Fibroblast of skin of right biceps (primary cell): ENCODE results near the gene CNR2.
A peak's percentile ranks its signal among the peaks of the same experiment; 100 is the strongest.
"Not testable (repeated sequence)": the region's sequence is repeated elsewhere in the genome, so short reads cannot be mapped to it uniquely, and the experiment has no call there.

ENCODE experiments used
- DNase-seq: peaks from one replicate; pipeline ENCODE4 v3.0.0-alpha.2; 2013

CNR2 gene

DNA sequence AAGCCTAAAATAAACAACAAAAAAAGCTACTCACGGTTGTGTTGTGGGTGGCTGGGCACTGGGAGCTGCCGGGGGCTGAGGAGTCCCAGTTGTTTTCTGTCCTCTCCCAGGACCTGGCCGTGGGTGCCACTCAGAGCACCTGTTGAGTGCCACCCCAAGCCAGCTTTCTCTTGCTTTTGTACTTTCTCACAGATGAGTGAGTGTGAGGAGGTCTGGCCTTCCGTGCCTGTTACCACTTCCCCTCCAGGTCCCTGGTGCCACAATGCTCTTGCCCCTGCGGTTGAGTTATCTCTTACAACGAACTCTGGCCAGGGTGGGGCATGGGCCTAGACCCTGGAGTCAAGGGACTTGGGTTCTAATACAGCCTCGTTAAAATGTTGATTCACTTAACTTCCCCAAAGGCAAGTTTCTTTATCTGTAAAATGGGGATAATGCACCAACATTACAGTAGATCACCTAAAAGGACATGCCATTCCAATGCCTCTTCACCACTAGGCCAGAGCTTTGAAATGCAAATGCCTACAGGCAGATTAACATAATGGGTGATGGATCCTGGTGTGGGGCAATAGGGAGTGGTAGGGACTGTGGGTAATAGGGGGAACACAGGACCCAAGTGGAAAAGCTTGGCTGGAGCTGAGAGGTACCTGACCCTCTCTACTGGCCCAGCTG is at the start of gene CNR2:
Gene CNR2 (minus strand): TSS at position 151 of the 669 bp plus-strand sequence. CDS start 37,745 bp downstream, outside the sequence.
- no peak for DNase-seq

DNA sequence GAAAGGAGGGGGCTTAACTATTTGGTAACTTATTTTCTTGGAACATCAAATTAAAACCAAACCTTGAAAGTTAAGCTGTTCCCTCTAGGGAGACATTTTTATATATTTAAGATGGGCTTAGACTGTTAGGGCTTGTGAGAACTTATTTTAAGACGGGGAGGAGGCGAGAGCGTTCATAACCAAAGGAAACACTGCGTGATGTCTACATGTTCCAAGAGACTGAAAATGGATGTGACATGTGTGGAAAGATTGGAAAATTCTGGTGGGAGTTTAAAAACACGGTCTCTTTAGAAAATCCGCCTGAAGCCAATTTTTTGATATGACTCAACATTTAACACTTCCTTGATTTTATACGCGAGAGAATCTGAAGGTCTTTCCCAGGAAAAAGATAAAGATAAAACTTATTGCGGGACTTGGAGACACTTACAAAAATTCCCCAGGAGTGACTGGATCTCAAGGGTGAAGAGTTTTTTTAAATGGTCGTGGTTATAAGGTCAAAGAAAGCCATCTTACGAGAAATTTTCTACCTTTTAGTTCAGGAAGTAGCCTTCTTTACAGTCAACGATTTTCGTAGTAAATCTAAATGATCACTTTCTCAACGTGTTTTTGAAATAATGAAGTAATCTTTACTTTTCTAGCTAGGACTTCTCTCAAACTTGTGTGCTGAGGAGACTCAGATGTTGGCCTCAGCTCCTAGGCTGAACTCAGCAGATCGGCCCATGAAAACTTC is 47.3 kb upstream of the CNR2 start:
- DNase-seq = peak; percentile 30

DNA sequence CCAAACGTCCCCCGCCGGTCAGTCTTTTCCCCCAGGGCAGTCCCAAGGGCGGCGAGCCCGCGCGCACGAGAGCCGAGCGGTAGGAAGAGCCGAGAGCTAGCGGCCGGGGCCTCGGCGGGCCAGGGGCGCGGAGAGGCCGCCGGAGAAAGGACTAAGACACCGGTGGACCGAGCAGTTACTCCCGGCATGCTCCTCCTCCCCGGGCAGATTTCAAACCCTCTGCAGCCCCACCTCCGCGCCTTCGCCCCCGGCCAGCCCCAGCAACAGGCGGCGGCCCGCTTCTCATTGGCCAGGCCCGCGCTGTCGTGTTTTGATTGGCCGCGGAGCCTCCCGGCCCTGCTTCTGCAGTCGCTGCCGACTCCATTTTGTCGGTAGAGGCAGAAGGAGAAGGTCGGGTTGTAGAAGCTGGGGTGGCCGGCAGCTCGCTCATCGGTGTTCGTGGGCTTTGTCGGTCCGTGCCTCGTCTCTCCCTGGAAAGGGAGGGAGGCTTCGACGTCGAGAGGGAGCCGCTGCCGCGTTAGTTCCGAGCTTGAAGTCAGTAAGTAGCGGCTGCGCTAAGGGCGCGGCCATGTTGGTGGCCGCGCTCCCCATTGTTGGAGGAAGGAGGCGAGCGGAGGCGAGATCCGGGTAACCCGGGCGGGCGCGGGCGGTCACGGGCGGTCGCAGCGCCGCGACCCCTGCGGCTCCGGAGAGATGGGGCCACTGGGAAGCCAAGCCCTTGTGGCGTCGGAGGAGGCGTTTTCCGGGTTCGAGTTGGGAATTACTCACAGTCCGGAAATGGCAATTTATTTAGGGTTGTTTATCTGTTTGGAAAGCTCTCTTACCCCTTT is 46.5 kb upstream of the CNR2 start, which contains the start of gene PNRC2:
Gene PNRC2 (plus strand): TSS at position 368 of the 830 bp plus-strand sequence. CDS start 1,630 bp downstream, outside the sequence.
- peak; percentile 97 for DNase-seq

DNA sequence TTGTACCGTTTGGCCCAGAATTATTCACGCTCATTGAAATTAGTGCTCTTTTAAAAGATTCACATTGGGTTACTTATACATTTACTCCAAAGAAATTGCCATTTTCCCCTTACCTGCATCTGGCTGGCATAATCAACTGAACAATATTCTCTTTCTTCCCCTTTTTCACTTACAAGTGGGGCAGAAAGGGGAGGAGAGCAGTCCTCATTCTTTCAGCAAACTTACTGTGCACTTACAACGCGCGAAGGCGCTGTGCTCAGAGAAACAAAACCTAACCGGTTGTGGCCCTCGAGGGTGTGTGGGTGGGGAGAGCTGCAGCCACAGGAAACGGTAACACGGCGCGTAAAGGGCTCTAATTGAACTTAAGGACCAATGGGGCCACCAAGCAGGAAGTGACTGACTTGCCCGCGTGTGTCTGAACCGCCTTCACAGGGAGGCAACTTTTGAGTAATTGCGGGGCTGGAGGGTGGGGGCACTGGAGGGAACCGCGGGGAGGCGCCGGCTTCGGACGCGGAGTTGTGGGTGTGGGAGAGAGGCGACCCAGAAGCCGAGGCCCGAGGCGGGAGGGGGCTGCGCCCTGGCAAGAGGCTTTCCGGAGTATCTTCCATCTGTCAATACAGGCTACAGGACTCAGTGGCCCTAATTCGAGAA is 45.8 kb upstream of the CNR2 start:
- peak; percentile 95 for DNase-seq

DNA sequence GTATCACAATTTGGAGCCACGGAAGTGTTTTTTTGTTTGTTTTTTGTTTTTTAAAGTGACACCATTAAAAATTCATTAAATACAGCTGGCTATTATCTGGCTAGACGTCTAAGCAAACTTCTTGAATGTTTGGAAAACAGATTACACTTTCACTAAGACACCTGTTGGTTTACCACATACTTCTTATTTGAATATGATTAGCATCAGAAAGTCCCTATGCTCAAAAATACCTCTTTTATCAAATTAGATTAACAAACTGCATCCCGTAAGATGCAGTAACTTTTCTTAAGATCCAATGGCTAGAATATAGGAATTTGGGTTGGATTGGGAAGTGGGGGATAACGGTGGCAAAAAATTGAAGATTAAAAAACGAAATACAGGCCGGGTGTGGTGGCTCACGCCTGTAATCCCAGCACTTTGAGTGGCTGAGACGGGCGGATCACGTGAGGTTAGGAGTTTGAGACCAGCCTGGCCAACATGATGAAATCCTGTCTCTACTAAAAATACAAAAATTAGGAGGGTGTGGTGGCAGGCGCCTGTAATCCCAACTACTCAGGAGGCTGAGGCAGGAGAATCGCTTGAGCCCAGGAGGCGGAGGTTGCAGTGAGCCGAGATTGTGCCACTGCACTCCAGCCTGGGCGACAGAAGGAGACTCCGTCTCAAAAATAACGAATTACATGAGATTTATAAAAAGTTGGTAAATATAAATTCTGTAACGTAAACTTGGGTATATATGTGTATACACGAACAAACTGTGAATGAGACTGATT is 45.1 kb upstream of the CNR2 start:
- not testable (repeated sequence) for DNase-seq

DNA sequence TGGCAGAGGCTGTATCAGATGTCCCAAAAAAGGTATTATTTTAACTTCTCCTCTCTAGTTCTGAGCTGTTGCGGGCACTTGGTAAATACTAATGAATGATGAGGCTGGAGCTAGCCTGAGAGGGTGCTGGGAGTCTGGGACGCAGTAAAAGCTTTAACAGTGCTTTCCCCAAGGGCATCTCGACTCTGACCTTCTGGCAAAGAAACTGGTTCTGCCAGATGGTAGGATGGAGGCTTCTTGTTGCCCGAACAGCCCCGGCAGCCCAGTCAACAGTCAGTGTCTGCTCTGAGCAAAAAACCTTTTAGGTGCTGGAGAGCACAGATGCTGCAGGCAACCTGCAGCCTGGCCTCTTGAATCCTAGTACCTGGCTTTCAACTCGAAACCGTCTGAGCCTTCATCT is 43.9 kb upstream of the CNR2 start:
- no peak for DNase-seq

DNA sequence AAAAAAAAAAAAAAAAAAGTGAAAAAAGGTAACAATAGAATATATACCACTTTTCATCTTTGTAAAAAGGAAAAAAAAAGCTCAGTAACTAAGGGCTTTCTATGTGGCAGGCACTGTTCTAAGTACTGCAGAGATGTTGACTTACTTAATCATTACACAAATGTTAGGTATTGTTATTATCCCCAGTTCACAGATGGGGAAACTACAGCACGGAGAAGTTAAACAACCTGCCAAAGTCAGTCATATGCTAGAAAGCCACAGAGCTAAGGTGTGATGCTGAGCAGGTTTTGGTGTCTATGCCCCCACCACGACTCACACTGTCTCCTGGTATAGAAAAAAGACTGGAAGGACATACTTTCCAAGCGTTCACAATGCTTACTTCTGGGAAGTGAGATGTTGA is 39.9 kb upstream of the CNR2 start:
- DNase-seq = no peak

DNA sequence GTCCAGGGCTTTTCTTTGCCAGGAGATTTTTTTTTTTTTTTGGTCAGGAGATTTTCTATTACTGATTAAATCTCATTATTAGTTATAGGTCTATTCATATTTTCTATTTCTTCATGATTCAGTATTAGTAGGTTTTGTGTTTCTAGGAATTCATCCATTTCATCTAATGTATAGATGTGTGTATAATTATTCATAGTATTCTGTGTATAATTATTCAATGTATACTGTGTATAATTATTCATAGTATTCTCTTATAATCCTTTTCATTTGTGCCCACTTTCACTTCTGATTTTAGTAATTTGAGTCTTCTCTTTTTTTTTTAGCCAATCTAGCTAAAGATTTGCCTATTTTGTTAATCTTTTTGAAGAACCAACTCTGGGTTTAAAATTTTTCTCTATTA is 34.2 kb upstream of the CNR2 start:
- no peak for DNase-seq

DNA sequence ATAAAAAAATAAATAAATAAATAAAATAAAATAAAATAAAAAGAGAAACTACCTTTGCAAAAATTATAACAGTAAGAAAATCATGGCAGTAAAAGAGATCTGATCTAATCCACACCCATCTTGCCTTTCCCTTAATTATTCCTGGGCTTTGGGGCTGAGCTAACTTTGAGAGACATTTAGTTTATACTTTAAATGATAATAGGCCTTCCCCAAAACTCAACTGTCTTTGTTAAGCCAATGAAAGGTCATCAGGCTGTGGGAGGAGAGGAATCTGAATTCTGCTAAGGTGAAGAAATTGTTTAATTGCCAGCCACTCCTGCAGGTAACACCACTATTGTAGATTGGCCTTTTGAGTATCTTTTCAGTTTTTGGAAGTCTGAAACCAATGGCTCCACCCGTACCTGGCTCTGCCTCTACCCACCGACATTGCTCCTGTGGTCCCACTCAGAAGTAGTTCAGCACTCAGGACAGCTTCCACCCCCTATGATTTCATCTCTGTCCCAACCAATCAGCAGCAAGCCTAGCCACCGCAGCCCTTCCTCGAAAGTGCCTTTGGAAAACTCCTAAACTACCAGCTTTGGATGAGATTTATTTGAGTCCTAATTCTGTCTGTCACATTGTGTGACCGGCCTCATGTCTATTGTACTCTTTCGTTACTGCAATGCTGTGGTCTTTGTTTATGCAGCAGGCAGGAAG is 23.5 kb upstream of the CNR2 start:
- no peak for DNase-seq

DNA sequence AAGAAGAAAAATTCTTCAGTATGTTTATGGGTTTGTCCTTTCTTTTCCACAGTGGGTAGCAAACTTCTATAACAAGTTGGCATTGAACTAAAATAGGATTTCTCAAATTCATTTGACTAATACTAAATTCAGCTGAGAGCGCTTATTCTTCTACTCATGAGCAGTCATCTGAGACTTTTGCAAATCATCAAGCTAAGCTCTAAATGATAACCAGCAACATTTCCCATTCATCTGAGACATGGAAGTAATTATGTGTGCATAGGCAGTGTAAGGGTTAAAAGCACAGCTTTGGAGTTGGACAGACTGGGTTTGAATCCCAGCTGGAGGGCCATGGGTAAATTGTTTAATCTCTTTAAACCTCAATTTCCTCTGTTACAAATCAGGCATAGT is 18.3 kb upstream of the CNR2 start:
- no peak for DNase-seq

DNA sequence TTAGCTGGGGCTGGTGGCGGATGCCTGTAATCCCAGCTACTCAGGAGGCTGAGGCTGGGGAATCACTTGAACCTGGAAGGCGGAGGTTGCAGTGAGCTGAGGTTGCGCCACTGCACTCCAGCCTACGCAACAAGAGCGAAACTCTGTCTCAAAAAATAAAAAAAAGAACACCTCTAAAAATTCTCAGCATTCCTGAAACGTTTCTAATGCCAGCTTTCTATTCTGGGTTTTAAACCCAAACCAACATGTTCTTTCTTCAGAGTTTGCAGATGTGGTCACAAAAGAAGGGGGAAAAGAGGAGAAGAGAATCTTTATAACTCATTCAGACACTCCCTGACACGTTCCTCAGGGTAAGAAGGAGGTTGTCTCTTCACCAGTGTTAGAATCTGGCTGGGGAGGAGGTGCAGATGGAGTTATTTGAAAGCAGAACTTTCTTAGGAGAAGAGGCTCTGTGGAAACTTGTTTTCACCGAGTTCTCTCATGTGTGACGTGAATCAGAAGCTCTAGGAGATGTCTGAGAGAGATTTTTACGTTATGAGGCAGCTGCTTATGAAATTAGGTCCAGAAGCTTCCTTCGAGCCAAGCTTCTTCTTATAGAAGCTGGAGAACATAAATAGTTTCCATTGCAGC is 17.8 kb upstream of the CNR2 start:
- peak; percentile 68 for DNase-seq

DNA sequence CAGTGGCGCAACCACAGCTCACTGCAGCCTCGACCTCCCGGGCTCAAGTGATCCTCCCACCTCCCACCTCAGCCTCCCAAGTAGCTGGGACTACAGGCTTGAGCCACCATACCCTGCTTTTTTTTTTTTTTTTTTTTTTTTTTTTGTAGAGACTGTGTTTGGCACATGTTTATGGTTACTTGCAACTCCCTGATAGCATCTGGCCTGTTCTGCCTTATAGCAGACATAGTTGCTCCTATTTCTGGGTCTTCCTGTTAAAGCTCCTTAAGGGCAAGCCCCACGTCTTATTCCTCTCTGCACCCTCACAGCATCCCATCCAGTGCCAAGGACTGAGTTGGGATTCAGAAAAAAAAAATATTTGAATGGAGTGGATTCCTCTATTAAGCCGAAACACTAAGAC is 17.1 kb upstream of the CNR2 start:
- no peak for DNase-seq

DNA sequence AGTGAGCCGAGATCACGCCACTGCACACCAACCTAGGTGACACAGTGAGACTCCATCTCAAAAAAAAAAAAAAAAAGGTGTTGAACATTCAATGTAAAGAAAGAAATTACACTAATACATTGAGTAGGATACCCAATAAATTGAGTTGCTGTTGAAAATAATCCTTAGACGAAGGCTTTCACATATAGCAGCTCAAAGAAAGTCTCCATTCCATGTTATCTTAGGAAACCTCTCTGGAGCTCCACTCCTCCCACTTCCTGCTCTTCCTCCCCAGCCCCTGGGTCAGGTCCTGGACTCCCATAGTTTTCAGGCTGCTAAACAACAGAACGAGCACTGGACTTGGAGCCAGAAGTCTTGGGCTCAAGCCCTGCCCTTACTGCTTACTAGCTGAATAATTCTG is 15.6 kb upstream of the CNR2 start:
- no peak for DNase-seq

DNA sequence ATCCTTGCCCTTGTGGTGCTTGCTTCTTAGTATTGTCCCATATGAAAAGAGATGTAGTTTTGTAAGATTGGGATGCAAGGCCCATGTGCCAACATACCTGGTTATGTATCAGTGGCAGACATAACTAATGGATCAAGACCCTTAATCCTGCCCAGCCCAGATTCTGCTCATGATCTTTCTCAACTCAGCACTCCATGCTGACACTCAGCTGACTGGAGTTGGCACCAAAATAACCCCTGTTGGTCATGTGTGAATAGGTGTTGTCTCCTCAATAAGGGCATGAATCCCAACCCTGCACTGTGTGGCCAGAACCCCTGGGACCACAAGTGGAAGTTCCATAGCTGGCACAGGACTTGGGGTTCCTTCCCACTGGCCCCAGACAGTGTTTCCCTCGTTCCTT is 13.9 kb upstream of the CNR2 start:
- no peak for DNase-seq

DNA sequence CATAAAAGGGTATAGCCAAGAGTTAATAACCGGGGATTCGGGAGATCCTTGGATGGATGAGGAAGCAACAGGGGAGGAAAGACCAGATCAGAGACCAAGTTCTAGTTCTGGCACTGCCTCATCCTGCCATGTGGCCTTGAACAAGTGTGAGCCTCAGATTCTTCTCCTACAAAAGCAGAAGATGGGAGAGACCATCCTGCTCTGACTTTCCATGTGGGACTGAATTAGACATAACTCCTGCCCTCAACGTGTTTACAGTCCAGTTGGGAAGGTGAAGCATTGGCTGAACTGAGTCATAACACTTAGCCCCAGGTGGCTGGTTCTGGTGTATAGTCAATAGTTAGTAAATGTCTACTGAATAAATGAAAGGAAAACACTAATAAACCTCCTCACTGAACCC is 12.1 kb upstream of the CNR2 start:
- DNase-seq = no peak

DNA sequence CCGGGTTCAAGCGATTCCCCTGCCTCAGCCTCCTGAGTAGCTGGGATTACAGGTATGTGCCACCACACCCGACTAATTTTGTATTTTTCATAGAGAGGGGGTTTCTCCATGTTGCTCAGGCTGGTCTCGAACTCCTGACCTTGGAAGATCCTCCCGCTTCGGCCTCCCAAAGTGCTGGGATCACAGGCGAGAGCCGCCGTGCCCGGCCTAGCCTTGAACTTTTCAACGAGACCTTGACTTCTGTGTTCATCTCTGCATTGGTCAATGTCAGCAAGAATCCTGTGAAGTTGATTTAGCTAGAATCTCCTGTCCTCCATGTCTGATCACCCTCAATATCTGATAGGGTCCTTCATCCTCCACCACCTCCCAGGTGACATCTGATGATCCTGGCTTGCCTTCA is 11.4 kb upstream of the CNR2 start:
- DNase-seq = no peak

DNA sequence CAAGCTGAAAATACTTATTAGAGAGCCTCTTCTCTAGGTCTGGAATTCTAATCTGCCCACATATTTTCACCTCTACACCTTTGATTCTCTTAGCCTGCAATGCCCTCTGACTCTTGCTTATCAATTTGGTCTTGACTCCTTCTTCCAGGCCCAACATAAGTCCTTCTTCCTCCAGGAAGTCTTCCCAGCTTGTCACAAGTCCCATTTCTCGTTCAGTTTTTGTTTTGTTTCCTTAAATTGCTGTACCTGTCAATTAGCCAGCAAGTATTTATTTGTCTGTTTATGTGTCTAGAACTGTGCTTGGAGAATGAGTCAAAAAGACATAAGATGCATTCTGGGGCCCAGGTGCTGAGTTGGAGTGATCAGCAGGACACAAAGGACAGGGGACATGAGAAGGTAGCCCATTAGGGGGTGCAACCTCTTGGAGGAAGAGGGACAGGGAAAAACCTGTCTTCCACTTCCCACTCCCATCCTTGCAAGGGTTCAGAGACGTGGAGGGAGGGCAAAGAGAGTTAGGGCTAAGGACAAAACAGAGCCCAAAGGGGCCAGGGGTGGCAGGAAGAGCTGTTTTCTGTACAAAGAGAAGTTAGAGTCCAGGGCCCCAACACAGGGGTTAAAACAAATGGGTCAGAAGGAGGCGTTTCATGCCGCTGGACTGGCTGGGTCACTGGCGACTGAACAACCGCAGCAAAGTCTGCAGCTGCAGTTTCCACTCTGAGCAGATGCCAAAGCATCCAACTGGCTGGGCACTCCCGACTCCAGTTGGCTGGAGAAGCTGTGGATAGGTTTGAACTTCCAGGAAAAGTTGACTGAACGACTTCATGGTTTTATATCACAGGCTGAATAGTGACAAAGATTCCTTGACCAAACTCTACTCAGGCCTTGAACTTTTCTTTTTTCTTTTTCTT is 10.7 kb upstream of the CNR2 start:
- no peak for DNase-seq

DNA sequence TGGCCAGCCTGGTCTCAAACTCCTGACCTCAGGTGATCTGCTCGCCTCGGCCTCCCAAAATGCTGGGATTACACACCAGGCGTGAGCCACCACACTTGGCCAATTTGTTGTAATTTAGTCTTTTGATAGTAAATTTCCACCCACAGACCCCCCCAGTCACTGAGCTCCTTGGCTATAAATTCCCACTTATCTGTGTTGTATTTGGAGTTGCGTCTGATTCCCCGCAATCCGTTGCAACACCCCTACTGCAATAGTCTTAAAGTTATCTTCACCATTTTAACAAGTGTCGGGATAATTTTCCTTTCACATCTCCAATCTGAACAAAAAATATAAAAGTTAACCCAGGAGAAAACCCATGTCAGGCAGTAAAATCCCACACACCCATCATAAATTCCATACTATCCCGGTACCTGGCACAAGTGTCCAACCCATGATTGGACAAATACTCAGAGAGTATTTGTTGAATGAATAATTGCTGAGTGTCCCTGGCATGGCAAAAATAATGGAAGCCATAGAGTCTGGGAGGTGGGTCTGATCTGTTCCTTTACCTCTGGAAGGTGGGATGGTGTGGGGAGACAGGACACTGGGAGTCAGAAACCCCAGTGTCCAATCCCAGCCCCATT is 9.3 kb upstream of the CNR2 start:
- DNase-seq = no peak
